NCI-H526 (cell line): ENCODE measurements around the gene SLC6A4.

ENCODE experiments used
- DNase-seq, 2 experiments: peaks; one replicate each; lab custom pipeline; 2025; lab: John Stamatoyannopoulos, UW

The SLC6A4 gene

GRCh38 chr17:30235386-30236296 is at the start of gene SLC6A4:
SLC6A4 (minus strand) TSS chr17:30235697; CDS start chr17:30221958, 13,739 bp downstream.
- DNase-seq: peak in 1 of 2 experiments; percentile 60

DNA sequence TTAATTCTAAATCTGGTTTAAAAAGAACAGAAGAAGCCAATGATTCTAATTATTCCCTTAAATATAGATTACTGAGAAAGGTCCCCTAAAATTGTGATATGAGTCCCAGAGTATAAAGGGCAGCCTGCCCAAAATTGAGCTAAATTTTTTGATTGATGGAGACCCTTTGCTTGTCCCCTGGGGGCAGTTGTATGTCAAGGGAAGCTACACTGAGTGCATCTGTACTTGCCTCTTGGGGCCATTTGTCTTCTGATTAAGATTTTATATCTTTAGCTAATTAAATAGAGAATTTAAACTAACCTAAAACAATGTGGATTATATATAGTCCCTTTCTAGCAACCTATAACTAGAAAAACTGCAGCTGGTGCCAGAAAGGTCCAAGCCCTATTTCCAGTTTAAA is 43.7 kb upstream of the SLC6A4 start:
- DNase-seq: no peak

DNA sequence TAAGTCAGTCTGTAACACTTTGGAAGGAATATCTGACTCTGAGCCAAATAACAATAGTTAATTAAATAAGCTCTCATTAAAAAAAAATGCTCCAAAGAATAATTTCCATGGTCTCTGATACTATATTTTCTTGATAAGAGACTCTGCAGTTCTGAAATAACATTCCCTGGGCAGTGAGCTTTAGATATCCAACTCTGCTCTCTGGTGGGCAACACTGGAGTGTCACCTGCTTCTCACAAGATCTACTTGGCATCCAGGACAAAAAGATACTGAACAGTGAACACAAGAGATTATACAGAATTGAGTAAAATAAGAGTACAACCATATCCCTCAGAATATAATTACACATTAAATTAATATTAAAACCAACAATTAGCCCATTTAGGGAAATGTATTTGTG is 42.5 kb upstream of the SLC6A4 start:
- peak; percentile 43 to 62 for DNase-seq

DNA sequence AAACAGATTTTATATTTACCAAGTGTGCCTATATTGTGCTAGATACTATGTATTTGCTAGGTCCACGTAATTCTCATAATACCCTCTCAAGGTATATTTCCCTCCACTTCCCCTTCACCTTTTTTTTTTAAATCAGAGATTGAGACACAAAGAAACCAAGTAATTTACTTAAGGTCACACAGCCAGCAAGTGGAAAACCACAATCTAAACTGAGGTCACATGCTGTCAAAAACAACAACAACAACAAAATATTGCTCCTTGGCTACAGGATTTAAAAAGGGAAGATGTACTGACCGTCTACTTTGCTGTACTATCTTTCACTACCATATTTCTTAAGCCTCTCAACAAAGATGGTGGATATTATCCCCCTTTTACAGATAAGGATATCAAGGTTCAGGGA is 40.4 kb upstream of the SLC6A4 start:
- no peak for DNase-seq

- DNase-seq: no peak
Measured at GRCh38 chr17:30274887-30275286, 39.4 kb upstream of the SLC6A4 start.

GRCh38 chr17:30273373-30273772 is 37.9 kb upstream of the SLC6A4 start:
- DNase-seq: no peak

DNA sequence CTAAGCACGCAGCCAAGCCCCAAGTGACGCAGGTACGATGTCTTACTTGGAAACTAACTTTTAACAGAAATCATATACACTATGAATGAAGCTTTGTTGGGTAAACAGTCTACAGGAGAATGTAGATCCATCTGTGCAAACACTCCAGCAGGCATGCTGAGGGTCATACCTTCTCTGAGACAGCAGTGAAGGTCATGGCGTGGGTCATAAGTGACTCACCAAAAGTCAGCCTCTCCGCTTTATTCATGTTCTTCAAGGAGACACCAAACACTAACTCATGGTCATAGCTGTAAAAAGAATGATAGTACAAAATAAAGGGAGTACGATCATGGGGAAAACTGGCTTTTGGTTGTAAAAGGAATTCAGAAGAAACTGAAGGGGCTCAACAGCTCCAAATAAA is 35.6 kb upstream of the SLC6A4 start:
- DNase-seq: no peak

- no peak for DNase-seq
Measured at GRCh38 chr17:30267625-30268024, 32.1 kb upstream of the SLC6A4 start.

DNA sequence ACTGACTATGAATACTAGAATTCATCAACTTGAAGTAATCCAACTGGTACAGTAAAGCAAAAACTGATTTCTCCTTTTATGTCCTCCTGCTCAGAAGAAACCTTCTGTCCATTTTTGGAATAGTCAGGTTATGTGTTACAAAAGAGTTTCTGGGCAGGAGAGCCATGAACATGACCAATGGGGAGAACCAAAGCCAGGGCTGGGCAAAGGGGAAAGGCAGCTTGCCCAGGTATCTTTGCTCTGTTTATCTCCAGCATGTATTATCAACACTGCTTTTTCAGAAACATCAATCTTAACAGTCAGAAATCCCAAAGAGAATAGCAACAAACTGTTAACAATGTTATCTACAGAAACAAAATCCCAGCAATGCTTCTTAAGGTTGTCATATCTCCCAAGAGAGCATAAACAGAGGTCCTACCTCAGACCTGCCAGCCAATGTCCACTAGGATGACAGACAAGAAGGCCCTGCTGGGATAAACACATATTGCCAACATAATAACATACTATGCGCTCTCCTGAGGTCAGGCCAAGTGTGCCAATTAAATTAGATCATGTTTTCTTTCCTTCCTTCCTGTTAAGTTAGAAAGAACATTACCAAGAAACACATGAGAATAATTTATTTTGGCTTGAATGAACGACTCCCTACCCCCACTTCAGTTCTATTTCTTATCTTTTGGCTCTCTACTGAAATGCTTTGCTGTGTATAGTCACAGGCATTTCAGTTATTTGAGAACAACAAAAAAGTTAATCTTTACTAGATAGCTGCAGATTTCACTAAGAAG is 28.2 kb upstream of the SLC6A4 start:
- DNase-seq: no peak

DNA sequence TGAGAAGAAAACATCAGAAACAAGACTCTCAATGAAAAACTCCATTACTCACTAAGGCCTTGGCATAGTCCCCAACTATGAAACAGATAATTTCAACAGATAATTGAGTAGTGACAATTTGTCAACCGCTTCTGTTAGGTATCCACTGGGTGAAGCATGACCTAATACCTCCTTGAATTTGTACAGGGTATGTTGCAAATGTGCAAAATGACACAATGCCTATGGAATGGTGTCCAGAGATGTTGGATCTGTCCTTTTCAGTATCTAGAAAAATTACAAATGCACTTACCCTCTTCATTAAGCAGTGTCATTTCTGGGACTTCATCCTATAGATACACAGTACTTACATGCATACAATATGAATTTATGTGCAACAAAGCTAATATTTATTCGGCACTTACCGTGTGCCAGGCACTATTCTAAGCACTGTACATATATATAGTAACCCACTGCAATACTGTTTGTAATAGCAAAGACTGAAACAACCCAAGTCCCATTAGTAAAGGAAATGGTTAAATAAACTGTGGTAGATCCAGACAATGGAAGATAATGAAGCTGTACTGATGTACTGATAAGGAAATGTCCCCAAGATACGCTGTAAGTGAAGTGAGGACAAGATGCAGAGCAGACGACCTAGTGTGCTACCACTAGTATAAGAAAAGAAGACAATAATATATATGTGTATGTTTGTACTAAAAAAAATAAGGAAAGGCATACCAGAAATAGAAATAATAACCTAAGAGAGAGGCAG is 21.4 kb upstream of the SLC6A4 start:
- DNase-seq: no peak

DNA sequence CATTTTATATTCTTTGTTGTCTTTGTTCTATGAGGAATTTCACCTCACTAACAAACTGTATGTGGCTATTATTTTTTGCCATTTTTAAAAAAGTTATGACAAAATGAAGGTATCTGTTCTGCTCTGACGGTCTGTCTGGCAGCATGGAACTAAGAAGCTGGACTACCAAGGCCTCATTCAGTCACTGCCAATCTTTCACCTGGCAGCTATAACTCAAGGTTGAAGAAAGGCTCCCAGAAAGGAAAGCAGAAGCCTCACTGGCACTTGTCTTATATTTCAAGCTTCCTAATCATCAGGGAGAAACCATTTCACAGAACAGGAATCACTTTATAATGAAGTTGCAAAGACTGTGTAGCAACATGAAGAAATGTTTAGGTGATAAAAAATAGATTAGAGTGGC is 18.7 kb upstream of the SLC6A4 start:
- no peak for DNase-seq

DNA sequence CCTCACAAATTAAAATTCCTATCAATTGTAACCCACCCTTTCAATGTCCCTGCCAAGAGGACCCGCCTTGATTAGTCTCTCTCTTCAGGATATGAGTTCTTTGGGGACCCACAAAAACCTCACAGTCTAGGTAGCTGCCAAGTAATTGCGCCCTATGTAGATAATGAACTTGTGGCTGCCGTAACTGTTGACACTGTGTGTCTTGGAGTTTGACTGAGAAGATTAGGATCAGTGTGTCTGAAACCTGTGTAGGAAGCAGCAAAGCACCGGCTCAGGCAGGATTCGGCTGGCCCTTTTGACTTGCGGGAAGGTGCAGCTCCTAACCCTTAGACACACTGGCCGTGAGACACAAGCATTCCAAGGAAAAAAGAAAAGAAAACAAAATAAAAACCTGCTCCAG is 17.8 kb upstream of the SLC6A4 start:
- DNase-seq: no peak

DNA sequence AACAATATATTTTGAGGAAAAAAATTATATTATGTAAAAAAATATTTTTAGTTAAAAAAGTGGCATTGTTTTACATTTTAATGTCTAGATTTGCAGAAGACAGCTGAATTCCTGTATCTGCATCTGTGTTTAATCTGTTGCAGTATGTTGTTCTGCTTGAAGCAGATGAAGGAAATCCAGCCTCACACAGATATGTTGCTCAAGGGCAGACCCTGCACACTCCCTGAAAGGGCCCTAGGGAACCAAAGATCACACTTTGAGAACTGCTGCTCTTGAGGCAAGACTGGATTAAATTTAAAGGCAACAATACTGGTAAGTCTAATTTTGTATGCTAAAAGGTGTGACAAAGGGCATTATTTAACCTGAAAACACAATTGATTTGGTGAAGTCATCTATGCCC is 16.4 kb upstream of the SLC6A4 start:
- no peak for DNase-seq

- DNase-seq: no peak
Measured at GRCh38 chr17:30249460-30249859, 14.0 kb upstream of the SLC6A4 start.

GRCh38 chr17:30248786-30249185 is 13.3 kb upstream of the SLC6A4 start:
- DNase-seq: no peak

DNA sequence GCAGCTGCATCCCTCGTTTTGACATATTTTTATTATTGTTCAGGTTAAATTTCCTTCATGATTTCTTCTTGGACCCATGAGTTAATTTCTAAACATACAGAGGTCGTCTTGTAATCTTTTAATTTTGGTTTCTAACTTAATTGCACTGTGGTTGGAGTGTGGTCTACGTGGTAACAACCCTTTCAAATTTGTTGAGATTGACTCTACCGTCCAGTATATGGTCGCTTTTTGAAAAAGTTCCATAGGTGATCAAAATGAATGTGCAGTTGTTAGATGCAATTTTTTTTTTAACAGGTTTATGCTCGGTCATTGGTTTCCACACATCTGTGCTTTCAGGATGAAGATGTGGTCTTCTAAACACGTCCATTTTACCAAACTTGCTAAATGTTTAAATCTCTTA is 11.0 kb upstream of the SLC6A4 start:
- DNase-seq: no peak

DNA sequence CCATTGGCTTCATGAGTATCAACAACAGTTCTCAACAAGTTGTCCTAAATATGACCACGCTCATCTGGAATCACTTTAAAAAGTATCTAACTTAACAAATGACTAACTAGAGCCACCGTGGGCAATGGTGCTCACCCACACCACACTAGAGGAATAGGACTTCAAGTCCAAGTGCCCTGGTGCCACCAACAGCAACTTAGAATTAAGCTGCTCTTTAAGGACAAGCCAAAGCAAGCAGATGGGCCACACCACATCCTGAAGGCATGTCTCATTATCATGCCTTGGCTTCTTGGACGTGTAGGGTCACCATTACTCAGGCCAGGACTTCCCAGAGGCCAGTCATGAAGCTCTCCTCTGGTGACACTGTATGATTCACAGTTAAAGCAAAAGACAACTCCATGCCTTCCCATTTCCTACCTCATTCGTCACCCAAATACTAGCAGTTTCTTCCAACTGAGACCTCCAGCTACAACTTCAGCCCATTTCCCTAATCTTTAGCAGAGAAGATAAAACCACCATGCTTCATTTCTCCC is 9.4 kb upstream of the SLC6A4 start:
- DNase-seq: no peak

DNA sequence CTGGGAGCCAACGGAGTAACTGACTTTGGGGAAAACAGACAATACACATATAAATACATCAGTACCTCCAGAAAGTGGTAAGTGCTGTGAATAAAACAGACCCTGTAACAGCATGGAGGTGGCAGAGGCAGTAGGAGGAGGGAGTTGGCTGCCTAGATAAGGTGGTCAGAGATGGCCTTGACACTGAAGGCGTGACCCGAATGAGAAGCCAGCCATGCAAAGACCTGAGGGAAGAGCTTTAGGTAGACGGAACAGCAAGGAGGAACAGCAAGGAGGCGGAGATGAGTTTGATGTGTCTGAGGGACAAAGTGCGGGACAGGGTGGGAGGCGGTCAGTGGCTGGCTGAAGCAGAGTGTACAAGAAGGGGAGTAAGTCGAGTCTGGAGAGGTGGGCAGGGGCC is 8.1 kb upstream of the SLC6A4 start:
- no peak for DNase-seq

- no peak for DNase-seq
Measured at GRCh38 chr17:30243002-30243401, 7.5 kb upstream of the SLC6A4 start.

DNA sequence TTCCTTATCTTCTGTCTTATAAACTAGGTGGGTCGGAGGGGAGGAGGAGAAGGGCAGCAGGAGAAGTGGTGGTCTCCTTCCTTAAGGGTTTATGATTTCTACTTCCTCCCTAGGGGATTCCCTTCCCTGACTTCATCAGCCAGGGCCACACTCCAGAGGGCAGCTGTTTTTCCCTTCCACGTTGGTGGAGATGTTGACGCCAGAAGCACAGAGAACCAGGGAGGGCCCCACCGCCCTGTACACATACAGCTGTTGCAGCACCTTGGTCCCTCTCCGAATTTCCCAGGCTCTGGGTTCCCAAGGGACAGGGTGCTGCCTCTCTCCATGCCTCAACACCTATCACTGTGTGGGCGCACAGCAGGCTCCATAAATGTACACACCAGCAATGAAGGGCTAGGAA is 5.6 kb upstream of the SLC6A4 start:
- DNase-seq: no peak

GRCh38 chr17:30240177-30240576 is 4.7 kb upstream of the SLC6A4 start:
- no peak for DNase-seq

- DNase-seq: no peak
Measured at GRCh38 chr17:30239089-30239462, 3.6 kb upstream of the SLC6A4 start.
